Keratinocyte (primary cell): Measurements from ENCODE around the gene BTBD16. TPM values are rescaled to one million over a fixed set of nuclear protein-coding genes. Genes with fewer than 3 reads are reported as not detected.

Experiments used
- DNase-seq: peaks from one replicate; pipeline ENCODE4 v3.0.0-alpha.2; 2011; ENCODE audit warnings: low read depth, missing footprints, low spot score
- FAIRE-seq: peaks from 2 replicates; lab custom pipeline; 2011; peaks lifted over from hg19 to GRCh38; lab: Jason Lieb, UNC
- H2AFZ ChIP-seq: 2 replicates; pipeline ENCODE4 v1.6.0; 2012; ENCODE audit warnings: low read length, control low read depth, inconsistent platforms; ENCODE audit not compliant: control insufficient read depth
- H3K27ac ChIP-seq: 2 replicates; pipeline ENCODE4 v1.5.1; 2011; ENCODE audit warnings: low read length; ENCODE audit not compliant: control insufficient read depth, insufficient read depth
- H3K27me3 ChIP-seq: 3 replicates; pipeline ENCODE4 v1.6.0; 2011; ENCODE audit warnings: low read length; ENCODE audit not compliant: control insufficient read depth, insufficient read depth; ENCODE audit errors: extremely low read depth
- H3K36me3 ChIP-seq, 2 experiments: 2 replicates in 1 of 2; 3 replicates in 1 of 2; pipeline ENCODE4 v1.5.1; 2011; ENCODE audit warnings: low read length in 2 of 2, mild to moderate bottlenecking in 1 of 2; ENCODE audit not compliant: control insufficient read depth in 2 of 2, insufficient read depth in 2 of 2; ENCODE audit errors: extremely low read depth in 1 of 2
- H3K4me1 ChIP-seq: 3 replicates; pipeline ENCODE4 v1.5.1; 2011; ENCODE audit warnings: low read length; ENCODE audit not compliant: control insufficient read depth, insufficient read depth; ENCODE audit errors: extremely low read depth
- H3K4me2 ChIP-seq: 3 replicates; pipeline ENCODE4 v1.6.0; 2011; ENCODE audit warnings: low read depth, low read length; ENCODE audit not compliant: control insufficient read depth, insufficient read depth; ENCODE audit errors: extremely low read depth
- H3K4me3 ChIP-seq, 3 experiments: fragments of 200-600 bp in 1 of 3; sonication (generic) in 1 of 3; 2 replicates in 2 of 3; 3 replicates in 1 of 3; pipeline ENCODE4 v1.5.1; 2011 to 2016; ENCODE audit warnings: low read length in 3 of 3, mild to moderate bottlenecking in 3 of 3, control low read depth in 2 of 3, inconsistent platforms in 1 of 3, low read depth in 1 of 3, mixed read lengths in 1 of 3, mixed run types in 1 of 3, moderate library complexity in 1 of 3; ENCODE audit not compliant: control insufficient read depth in 2 of 3, insufficient read depth in 2 of 3; ENCODE audit errors: extremely low read depth in 1 of 3
- H3K79me2 ChIP-seq: 2 replicates; pipeline ENCODE4 v1.6.0; 2012; ENCODE audit warnings: low read length; ENCODE audit not compliant: control insufficient read depth, insufficient read depth
- H3K9ac ChIP-seq: 3 replicates; pipeline ENCODE4 v1.6.0; 2011; ENCODE audit warnings: low read length; ENCODE audit not compliant: control insufficient read depth, insufficient read depth; ENCODE audit errors: extremely low read depth
- H3K9me1 ChIP-seq: 3 replicates; pipeline ENCODE4 v1.6.0; 2011; ENCODE audit warnings: low read length; ENCODE audit not compliant: control insufficient read depth, insufficient read depth; ENCODE audit errors: extremely low read depth
- H3K9me3 ChIP-seq: 2 replicates; pipeline ENCODE4 v1.5.1; 2012; ENCODE audit warnings: low read depth, low read length; ENCODE audit not compliant: control insufficient read depth
- H4K20me1 ChIP-seq: 3 replicates; pipeline ENCODE4 v1.6.0; 2011; ENCODE audit warnings: low read length; ENCODE audit not compliant: control insufficient read depth, insufficient read depth; ENCODE audit errors: extremely low read depth
- EZH2 ChIP-seq: IDR thresholded peaks from one replicate; pipeline ENCODE4 v1.6.1; 2012; ENCODE audit warnings: inconsistent platforms, mild to moderate bottlenecking, low read length, moderate library complexity
- dilution Hi-C: fragments of 300-500 bp; cut with MboI; formaldehyde crosslinking; loops from one replicate; pipeline ENCODE4 v1.7.0; 2020; ENCODE audit warnings: low sequenced_read_pairs; ENCODE audit not compliant: extremely low pct_ligation_motif_present
- polyA plus RNA-seq, 5 experiments: library from polyadenylated mRNA; depleted of rRNA in 3 of 5; stranded (reverse) in 3 of 5; stranded (forward) in 1 of 5; unstranded in 1 of 5; fragments of >200 nt; gene quantifications; 1 replicate in 1 of 5; 2 replicates in 3 of 5; 3 replicates in 1 of 5; pipeline versions ENCODE4 v1.2.1 to v1.2.3, GENCODE V29; 2011 to 2012; ENCODE audit warnings: missing spikeins in 2 of 5, low read depth in 1 of 5, low replicate concordance in 1 of 5
- TF ChIP-seq, protein P1 (sequence below), 3 experiments: IDR thresholded peaks in 1 of 3; conservative IDR thresholded peaks in 1 of 3; optimal IDR thresholded peaks in 1 of 3; 2 replicates in 2 of 3; 3 replicates in 1 of 3; pipeline versions ENCODE3 to v1.5.1; 2011; ENCODE audit warnings: low read length in 3 of 3, mild to moderate bottlenecking in 3 of 3, moderate library complexity in 2 of 3, control low read depth in 1 of 3, inconsistent platforms in 1 of 3; ENCODE audit not compliant: insufficient read depth in 2 of 3; ENCODE audit errors: extremely low read depth in 1 of 3

BTBD16 gene
- polyA plus RNA-seq, 1 donor (not counting 4 experiments of a cell fraction or from before 2014, with no cell fraction given): 4.9 TPM

DNA sequence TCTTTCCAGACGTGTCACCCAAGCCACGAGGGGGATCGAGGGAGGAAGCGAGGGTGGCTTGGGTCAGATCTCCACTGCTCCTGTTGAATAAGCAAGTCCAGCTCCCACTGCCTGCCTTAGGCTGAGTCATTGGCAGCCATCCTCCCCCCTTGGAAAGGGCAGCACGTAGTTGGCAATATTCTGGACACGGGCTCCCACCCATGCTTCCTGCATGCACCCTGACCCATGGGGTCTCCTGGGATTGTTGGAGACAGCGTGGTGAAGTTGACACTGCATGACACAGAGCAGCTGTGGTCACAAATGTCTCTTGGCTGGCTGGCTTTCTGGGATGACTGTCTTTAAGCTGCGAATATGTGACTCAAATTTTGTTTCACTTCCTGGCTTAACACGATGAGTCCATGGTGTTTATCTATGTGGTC is 11.2 kb downstream of the BTBD16 start:
- dilution Hi-C loops: no loop called here
- no peak for FAIRE-seq
- H3K27me3 ChIP-seq: no peaks in the 10 kb centered on the region

GRCh38 chr10:122282909-122283308 is 11.8 kb downstream of the BTBD16 start:
- DNase-seq: no peak
- no peak for FAIRE-seq
- Histone ChIP-seq H3K4me3 (no peak overlapping the region), H2AFZ (no peak overlapping the region), H3K27ac (no peak overlapping the region), H3K9ac (no peak overlapping the region), H3K9me1 (no peaks in the 10 kb centered on the region), H3K4me2 (no peak overlapping the region), H3K9me3 (no peaks in the 10 kb centered on the region), H3K4me1 (peaks cover 40% of the 10 kb centered on the region), H4K20me1 (no peaks in the 10 kb centered on the region), H3K27me3 (no peaks in the 10 kb centered on the region), H3K36me3 (no peaks in the 10 kb centered on the region), H3K79me2 (no peaks in the 10 kb centered on the region)
- dilution Hi-C loops: no loop called here
- TF ChIP-seq EZH2: no peak
- TF ChIP-seq, protein P1, sequence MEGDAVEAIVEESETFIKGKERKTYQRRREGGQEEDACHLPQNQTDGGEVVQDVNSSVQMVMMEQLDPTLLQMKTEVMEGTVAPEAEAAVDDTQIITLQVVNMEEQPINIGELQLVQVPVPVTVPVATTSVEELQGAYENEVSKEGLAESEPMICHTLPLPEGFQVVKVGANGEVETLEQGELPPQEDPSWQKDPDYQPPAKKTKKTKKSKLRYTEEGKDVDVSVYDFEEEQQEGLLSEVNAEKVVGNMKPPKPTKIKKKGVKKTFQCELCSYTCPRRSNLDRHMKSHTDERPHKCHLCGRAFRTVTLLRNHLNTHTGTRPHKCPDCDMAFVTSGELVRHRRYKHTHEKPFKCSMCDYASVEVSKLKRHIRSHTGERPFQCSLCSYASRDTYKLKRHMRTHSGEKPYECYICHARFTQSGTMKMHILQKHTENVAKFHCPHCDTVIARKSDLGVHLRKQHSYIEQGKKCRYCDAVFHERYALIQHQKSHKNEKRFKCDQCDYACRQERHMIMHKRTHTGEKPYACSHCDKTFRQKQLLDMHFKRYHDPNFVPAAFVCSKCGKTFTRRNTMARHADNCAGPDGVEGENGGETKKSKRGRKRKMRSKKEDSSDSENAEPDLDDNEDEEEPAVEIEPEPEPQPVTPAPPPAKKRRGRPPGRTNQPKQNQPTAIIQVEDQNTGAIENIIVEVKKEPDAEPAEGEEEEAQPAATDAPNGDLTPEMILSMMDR (optimal IDR thresholded peaks at IDR 0.05 in 1 of 3, IDR thresholded peaks at IDR 0.05 in 1 of 3, conservative IDR thresholded peaks at IDR 0.05 in 1 of 3; ENCODE audit: extremely low read depth in 1 of 3, insufficient read depth in 2 of 3, low read length in 3 of 3): no peak

More for the DNA sequence above, 11.2 kb downstream of the BTBD16 start:
- H3K4me1 ChIP-seq: peaks cover 36% of the 10 kb centered on the region
- no peak for DNase-seq
- no peaks in the 10 kb centered on the region for H3K9me1 ChIP-seq
- no peak overlapping the region for H3K4me2 ChIP-seq
- no peak overlapping the region for H3K9ac ChIP-seq
- H2AFZ ChIP-seq: no peak overlapping the region
- H3K9me3 ChIP-seq: no peaks in the 10 kb centered on the region
- no peak overlapping the region for H3K4me3 ChIP-seq
- no peak overlapping the region for H3K27ac ChIP-seq
- H3K79me2 ChIP-seq: no peaks in the 10 kb centered on the region
- TF ChIP-seq EZH2: no peak
- TF ChIP-seq, protein P1 (optimal IDR thresholded peaks at IDR 0.05 in 1 of 3, IDR thresholded peaks at IDR 0.05 in 1 of 3, conservative IDR thresholded peaks at IDR 0.05 in 1 of 3; ENCODE audit: extremely low read depth in 1 of 3, insufficient read depth in 2 of 3, low read length in 3 of 3): no peak
- no peaks in the 10 kb centered on the region for H3K36me3 ChIP-seq
- H4K20me1 ChIP-seq: no peaks in the 10 kb centered on the region
